Neural progenitor cell (in vitro differentiated cells): ENCODE results near the gene RGPD8. TPM values are rescaled to one million over a fixed set of nuclear protein-coding genes. Genes with fewer than 3 reads are reported as not detected.

Source experiments
- DNase-seq: peaks from one replicate; pipeline ENCODE4 v3.0.0-alpha.2; 2016; ENCODE audit warnings: low spot score
- H2AFZ ChIP-seq: fragments of 200-600 bp; sonication (generic); replicated peaks from 2 replicates; pipeline ENCODE4 v1.6.1; 2016; ENCODE audit warnings: antibody characterized with exemption
- H3F3A ChIP-seq: fragments of 200-600 bp; sonication (generic); 2 replicates; pipeline ENCODE4 v1.6.1; 2016; ENCODE audit warnings: antibody characterized with exemption, low read depth
- H3K27ac ChIP-seq: fragments of 200-600 bp; sonication (generic); 2 replicates; pipeline ENCODE4 v1.5.1; 2016; ENCODE audit warnings: mild to moderate bottlenecking
- H3K27me3 ChIP-seq: fragments of 200-600 bp; sonication (generic); 2 replicates; pipeline ENCODE4 v1.6.1; 2016; ENCODE audit warnings: mild to moderate bottlenecking, moderate library complexity
- H3K36me3 ChIP-seq: fragments of 200-600 bp; sonication (generic); 2 replicates; pipeline ENCODE4 v1.5.1; 2016
- H3K4me1 ChIP-seq: fragments of 200-600 bp; sonication (generic); 2 replicates; pipeline ENCODE4 v1.6.1; 2016; ENCODE audit warnings: mixed run types
- H3K4me2 ChIP-seq: fragments of 200-600 bp; sonication (generic); 2 replicates; pipeline ENCODE4 v1.6.1; 2016
- H3K4me3 ChIP-seq: fragments of 200-600 bp; sonication (generic); 2 replicates; pipeline ENCODE4 v1.5.1; 2016
- H3K79me2 ChIP-seq: fragments of 200-600 bp; sonication (generic); 2 replicates; pipeline ENCODE4 v1.6.1; 2016; ENCODE audit warnings: low read depth
- H3K9ac ChIP-seq: fragments of 200-600 bp; sonication (generic); 2 replicates; pipeline ENCODE4 v1.6.1; 2016
- H3K9me3 ChIP-seq: fragments of 200-600 bp; sonication (generic); 2 replicates; pipeline ENCODE4 v1.5.1; 2016; ENCODE audit warnings: low read depth
- H4K20me1 ChIP-seq: fragments of 200-600 bp; sonication (generic); 2 replicates; pipeline ENCODE4 v1.6.1; 2016; ENCODE audit warnings: low read depth
- H3K27ac Mint-ChIP-seq: 3 replicates; pipeline ENCODE4 v1.8.0; 2021; ENCODE audit warnings: mixed read lengths
- H3K27me3 Mint-ChIP-seq: 2 replicates; pipeline ENCODE4 v1.8.0; 2022; ENCODE audit warnings: low read depth, mild to moderate bottlenecking, inconsistent platforms, moderate library complexity, mixed read lengths; ENCODE audit not compliant: insufficient read depth
- H3K36me3 Mint-ChIP-seq: 3 replicates; pipeline ENCODE4 v1.8.0; 2021; ENCODE audit warnings: mixed read lengths
- H3K4me1 Mint-ChIP-seq: 3 replicates; pipeline ENCODE4 v1.8.0; 2021; ENCODE audit warnings: mixed read lengths
- H3K4me3 Mint-ChIP-seq: 3 replicates; pipeline ENCODE4 v1.8.0; 2021; ENCODE audit warnings: mild to moderate bottlenecking, moderate library complexity, mixed read lengths
- H3K9me3 Mint-ChIP-seq: 3 replicates; pipeline ENCODE4 v1.8.0; 2020; ENCODE audit warnings: mixed read lengths
- EZH2 ChIP-seq: fragments of 200-600 bp; sonication (generic); IDR thresholded peaks from 2 replicates; pipeline ENCODE4 v1.6.1; 2017; ENCODE audit warnings: antibody characterized with exemption, mild to moderate bottlenecking, moderate library complexity
- EZH2phosphoT487 ChIP-seq: fragments of 200-600 bp; sonication (generic); IDR thresholded peaks from 2 replicates; pipeline ENCODE4 v1.6.1; 2017; ENCODE audit warnings: antibody characterized with exemption
- total RNA-seq: library from RNA; depleted of rRNA; stranded (reverse); fragments of >200 nt; gene quantifications from 2 replicates; pipeline ENCODE4 v1.2.3, GENCODE V29; 2015; ENCODE audit warnings: low replicate concordance
- TF ChIP-seq, protein P1 (sequence below): fragments of 200-600 bp; sonication (generic); IDR thresholded peaks from 2 replicates; pipeline ENCODE4 v1.5.1; 2017; ENCODE audit warnings: antibody characterized with exemption, mild to moderate bottlenecking

Gene RGPD8
- total RNA-seq, 1 donor from 2014 or later: 11.1 TPM

DNA sequence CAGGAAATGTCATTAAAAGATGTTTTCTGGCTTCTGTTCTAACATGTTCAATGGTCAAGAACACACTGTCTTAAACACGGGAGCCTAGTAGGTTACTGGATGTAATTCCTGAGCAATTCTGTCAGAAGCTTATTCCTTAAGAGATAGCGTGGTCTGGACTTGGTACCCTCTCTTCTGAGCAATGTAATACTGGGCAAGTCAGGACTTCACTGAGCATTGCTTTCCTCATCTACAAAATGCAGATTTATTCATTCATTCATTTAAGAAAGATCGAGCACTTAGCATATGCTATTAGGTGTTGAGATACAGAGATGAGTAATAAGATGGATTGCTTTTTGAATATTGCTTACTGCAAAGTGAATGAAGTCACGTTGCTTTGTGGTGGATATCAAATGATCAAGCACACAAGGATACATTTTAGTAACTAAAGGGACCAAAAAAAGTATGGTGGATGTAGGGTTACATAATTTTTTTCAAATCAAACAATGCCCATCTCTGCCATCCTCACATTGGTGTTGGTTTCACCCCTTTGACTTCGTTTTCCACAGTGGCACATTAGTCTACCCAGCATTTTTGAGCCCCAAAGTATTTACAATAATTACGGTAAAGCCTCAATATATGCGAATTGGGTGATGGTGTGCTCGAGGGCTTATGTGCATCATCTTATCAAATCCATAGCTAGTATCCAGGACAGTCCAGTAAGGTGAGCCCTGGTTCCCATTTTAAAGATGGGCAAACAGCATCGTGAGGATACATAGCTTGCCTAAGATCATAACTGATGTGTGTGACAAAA lies 92.8 kb downstream of the RGPD8 start:
- H3F3A ChIP-seq: no peaks in the 10 kb centered on the region
- no peak overlapping the region for H3K9ac ChIP-seq
- no peaks in the 10 kb centered on the region for H3K79me2 ChIP-seq
- Mint-ChIP-seq H3K4me3 (no peak overlapping the region), H3K4me1 (no peaks in the 10 kb centered on the region), H3K9me3 (no peaks in the 10 kb centered on the region), H3K27ac (no peak overlapping the region), H3K36me3 (no peaks in the 10 kb centered on the region), H3K27me3 (peaks cover 4% of the 10 kb centered on the region)
- no peak for DNase-seq
- no peaks in the 10 kb centered on the region for H3K36me3 ChIP-seq
- no peaks in the 10 kb centered on the region for H3K9me3 ChIP-seq
- no peaks in the 10 kb centered on the region for H4K20me1 ChIP-seq
- TF ChIP-seq, protein P1, sequence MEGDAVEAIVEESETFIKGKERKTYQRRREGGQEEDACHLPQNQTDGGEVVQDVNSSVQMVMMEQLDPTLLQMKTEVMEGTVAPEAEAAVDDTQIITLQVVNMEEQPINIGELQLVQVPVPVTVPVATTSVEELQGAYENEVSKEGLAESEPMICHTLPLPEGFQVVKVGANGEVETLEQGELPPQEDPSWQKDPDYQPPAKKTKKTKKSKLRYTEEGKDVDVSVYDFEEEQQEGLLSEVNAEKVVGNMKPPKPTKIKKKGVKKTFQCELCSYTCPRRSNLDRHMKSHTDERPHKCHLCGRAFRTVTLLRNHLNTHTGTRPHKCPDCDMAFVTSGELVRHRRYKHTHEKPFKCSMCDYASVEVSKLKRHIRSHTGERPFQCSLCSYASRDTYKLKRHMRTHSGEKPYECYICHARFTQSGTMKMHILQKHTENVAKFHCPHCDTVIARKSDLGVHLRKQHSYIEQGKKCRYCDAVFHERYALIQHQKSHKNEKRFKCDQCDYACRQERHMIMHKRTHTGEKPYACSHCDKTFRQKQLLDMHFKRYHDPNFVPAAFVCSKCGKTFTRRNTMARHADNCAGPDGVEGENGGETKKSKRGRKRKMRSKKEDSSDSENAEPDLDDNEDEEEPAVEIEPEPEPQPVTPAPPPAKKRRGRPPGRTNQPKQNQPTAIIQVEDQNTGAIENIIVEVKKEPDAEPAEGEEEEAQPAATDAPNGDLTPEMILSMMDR: no peak
- no peak for TF ChIP-seq EZH2
- TF ChIP-seq EZH2phosphoT487: no peak
- H3K4me2 ChIP-seq: no peak overlapping the region
- no peak overlapping the region for H3K4me3 ChIP-seq
- peaks cover 5% of the 10 kb centered on the region for H3K4me1 ChIP-seq
- H3K27me3 ChIP-seq: no peaks in the 10 kb centered on the region
- H2AFZ ChIP-seq: no peak overlapping the region
- H3K27ac ChIP-seq: no peak overlapping the region

DNA sequence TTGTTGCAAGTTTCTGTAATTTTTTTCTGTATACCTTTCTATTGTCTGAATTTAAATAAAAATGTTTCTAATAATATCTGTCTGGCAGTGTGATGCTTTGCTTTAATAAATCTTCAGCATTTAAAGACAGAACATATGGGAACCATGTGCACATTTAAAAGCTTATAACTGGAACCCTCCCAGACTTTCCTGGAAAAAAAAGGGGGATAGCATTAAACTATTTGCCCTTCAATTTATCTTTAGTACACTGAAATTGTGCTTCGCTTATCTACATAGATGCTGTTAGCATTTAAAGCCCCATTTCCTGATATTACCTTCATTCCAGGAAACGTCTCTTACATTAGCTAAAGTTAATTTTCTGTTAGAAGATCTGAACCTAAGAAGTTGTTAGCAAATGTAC lies 93.5 kb downstream of the RGPD8 start:
- no peaks in the 10 kb centered on the region for H3K36me3 ChIP-seq
- H3K36me3 Mint-ChIP-seq: no peaks in the 10 kb centered on the region
- no peak overlapping the region for H2AFZ ChIP-seq
- no peak for DNase-seq
- no peak overlapping the region for H3K4me3 ChIP-seq
- no peaks in the 10 kb centered on the region for H3K4me1 Mint-ChIP-seq
- H3K79me2 ChIP-seq: no peaks in the 10 kb centered on the region
- no peaks in the 10 kb centered on the region for H4K20me1 ChIP-seq
- no peak overlapping the region for H3K4me3 Mint-ChIP-seq
- H3K9me3 Mint-ChIP-seq: no peaks in the 10 kb centered on the region
- H3K27me3 ChIP-seq: no peaks in the 10 kb centered on the region
- no peaks in the 10 kb centered on the region for H3F3A ChIP-seq
- no peak overlapping the region for H3K27ac ChIP-seq
- H3K4me2 ChIP-seq: no peak overlapping the region
- no peak overlapping the region for H3K27ac Mint-ChIP-seq
- no peaks in the 10 kb centered on the region for H3K9me3 ChIP-seq
- peaks cover 2% of the 10 kb centered on the region for H3K27me3 Mint-ChIP-seq
- no peak for TF ChIP-seq EZH2
- no peak for TF ChIP-seq EZH2phosphoT487
- TF ChIP-seq, protein P1: no peak
- H3K9ac ChIP-seq: no peak overlapping the region
- H3K4me1 ChIP-seq: peaks cover 5% of the 10 kb centered on the region

DNA sequence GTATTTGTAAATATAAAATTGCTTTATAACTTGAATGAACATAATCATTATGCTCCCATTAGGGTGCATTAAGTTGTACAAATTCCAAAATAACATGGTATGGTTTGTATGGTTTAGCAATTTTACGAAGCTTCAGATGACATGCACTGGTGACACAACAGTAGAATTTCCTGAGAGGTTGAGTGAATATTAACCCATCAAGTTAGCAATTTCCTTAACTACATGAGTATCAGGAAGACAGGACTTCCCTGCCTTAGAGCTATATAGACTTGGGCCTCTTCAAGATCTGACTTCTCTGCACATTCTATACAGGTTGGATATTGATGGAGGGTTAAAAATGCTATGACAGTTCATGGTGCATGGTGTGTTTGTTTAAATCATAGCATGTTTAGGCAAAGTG lies 97.8 kb downstream of the RGPD8 start:
- TF ChIP-seq EZH2: no peak
- no peak for TF ChIP-seq EZH2phosphoT487
- TF ChIP-seq, protein P1: no peak
- Histone ChIP-seq H3K36me3 (no peaks in the 10 kb centered on the region), H3K4me3 (no peak overlapping the region), H3K79me2 (no peaks in the 10 kb centered on the region), H3K4me1 (peaks cover 5% of the 10 kb centered on the region), H3K9ac (no peak overlapping the region), H3F3A (no peaks in the 10 kb centered on the region), H3K9me3 (no peaks in the 10 kb centered on the region), H3K27ac (no peak overlapping the region), H3K27me3 (no peaks in the 10 kb centered on the region), H4K20me1 (no peaks in the 10 kb centered on the region), H3K4me2 (no peak overlapping the region), H2AFZ (no peak overlapping the region)
- Mint-ChIP-seq H3K27ac (no peak overlapping the region), H3K4me3 (no peak overlapping the region), H3K36me3 (peaks cover 11% of the 10 kb centered on the region), H3K9me3 (no peaks in the 10 kb centered on the region), H3K27me3 (no peaks in the 10 kb centered on the region), H3K4me1 (no peaks in the 10 kb centered on the region)
- no peak for DNase-seq
